ENCODE measurements around the gene PDE4B.

Gene PDE4B

DNA sequence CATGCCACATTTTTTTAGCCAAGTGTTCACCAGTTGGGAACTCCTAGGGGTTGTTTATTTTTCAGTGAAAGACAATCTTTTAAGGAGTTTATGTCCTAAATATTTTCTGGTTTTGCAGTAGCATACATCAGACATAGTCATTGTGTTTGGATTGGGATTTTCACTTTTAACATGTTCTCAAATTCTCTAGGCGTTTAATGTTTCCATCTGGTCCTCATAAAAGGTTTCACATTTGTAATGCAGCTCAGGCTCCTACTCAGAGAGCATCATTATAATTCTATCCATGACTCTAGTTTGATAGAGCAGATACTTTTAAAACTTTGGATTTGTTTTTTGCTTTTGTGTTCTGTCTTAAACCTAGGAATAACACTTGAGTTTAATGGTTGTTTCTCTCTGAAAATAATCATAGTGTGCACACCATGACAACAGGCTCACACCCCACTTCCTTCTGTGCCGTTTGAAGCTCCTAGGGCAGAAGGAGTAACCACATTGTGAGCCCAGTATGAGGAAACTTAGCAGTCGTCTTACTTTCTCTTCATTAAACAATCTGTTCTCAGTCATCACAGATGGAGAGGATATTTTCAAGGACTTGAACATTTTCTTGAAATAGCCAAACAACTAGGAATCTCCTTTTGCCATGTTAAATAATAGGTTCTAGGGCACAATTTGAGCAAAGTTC lies 219.6 kb downstream of the PDE4B start:
- H3K4me2 ChIP-seq (ENCODE audit: low read length): no peak overlapping the region
- H3K9ac ChIP-seq (ENCODE audit: low read length): no peak overlapping the region
- no peaks in the 10 kb centered on the region for H3K27me3 ChIP-seq (ENCODE audit: low read depth, low read length)
- H3K36me3 ChIP-seq (replicated peaks; ENCODE audit: low read depth, low read length): no peaks in the 10 kb centered on the region
- no peaks in the 10 kb centered on the region for H3K9me3 ChIP-seq (ENCODE audit: insufficient read depth, low read length)
- no peaks in the 10 kb centered on the region for H4K20me1 ChIP-seq (ENCODE audit: insufficient read depth, low read length)
- H3K27ac ChIP-seq (ENCODE audit: low read length): no peak overlapping the region
- H3K4me1 ChIP-seq (ENCODE audit: low read length): peaks cover 3% of the 10 kb centered on the region; the same call in 1 of the 2 replicates
- no peaks in the 10 kb centered on the region for H3K79me2 ChIP-seq (ENCODE audit: low read length)
- TF ChIP-seq EZH2phosphoT487 (IDR thresholded peaks at IDR 0.05; ENCODE audit: low read depth): no peak
- TF ChIP-seq, protein P1, sequence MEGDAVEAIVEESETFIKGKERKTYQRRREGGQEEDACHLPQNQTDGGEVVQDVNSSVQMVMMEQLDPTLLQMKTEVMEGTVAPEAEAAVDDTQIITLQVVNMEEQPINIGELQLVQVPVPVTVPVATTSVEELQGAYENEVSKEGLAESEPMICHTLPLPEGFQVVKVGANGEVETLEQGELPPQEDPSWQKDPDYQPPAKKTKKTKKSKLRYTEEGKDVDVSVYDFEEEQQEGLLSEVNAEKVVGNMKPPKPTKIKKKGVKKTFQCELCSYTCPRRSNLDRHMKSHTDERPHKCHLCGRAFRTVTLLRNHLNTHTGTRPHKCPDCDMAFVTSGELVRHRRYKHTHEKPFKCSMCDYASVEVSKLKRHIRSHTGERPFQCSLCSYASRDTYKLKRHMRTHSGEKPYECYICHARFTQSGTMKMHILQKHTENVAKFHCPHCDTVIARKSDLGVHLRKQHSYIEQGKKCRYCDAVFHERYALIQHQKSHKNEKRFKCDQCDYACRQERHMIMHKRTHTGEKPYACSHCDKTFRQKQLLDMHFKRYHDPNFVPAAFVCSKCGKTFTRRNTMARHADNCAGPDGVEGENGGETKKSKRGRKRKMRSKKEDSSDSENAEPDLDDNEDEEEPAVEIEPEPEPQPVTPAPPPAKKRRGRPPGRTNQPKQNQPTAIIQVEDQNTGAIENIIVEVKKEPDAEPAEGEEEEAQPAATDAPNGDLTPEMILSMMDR (IDR thresholded peaks at IDR 0.05; ENCODE audit: low read depth, low read length): no peak
- no peak overlapping the region for H2AFZ ChIP-seq (ENCODE audit: low read depth, low read length)
- no peak overlapping the region for H3K4me3 ChIP-seq (ENCODE audit: low read length)

DNA sequence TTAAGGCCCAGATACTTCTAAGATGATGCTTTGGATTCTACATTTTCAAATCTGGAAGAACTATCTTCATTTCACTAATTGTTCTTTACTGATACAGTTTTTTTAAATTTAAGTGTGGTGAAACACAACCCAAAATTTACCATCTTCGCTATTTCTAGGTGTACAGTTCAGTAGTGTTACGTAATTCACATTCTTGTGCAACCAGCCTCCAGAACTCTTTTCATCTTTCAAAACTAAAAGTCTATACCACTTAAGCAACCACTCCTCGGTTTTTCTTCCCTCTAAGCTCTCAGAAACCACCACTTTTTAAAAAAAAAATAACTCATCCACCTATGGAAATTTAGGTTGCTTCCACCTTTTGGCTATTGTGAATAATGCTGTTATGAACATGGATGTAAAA lies 220.7 kb downstream of the PDE4B start:
- H3K27me3 ChIP-seq (ENCODE audit: low read depth, low read length): no peaks in the 10 kb centered on the region
- no peak overlapping the region for H3K4me2 ChIP-seq (ENCODE audit: low read length)
- H3K36me3 ChIP-seq (replicated peaks; ENCODE audit: low read depth, low read length): no peaks in the 10 kb centered on the region
- no peak overlapping the region for H3K4me3 ChIP-seq (ENCODE audit: low read length)
- no peaks in the 10 kb centered on the region for H3K4me1 ChIP-seq (ENCODE audit: low read length)
- no peak overlapping the region for H3K9ac ChIP-seq (ENCODE audit: low read length)
- H2AFZ ChIP-seq (ENCODE audit: low read depth, low read length): no peak overlapping the region
- no peak overlapping the region for H3K27ac ChIP-seq (ENCODE audit: low read length)
- H4K20me1 ChIP-seq (ENCODE audit: insufficient read depth, low read length): no peaks in the 10 kb centered on the region
- TF ChIP-seq, protein P1 (IDR thresholded peaks at IDR 0.05; ENCODE audit: low read depth, low read length): no peak
- no peak for TF ChIP-seq EZH2phosphoT487 (IDR thresholded peaks at IDR 0.05; ENCODE audit: low read depth)
- H3K9me3 ChIP-seq (ENCODE audit: insufficient read depth, low read length): no peaks in the 10 kb centered on the region
- H3K79me2 ChIP-seq (ENCODE audit: low read length): no peaks in the 10 kb centered on the region

DNA sequence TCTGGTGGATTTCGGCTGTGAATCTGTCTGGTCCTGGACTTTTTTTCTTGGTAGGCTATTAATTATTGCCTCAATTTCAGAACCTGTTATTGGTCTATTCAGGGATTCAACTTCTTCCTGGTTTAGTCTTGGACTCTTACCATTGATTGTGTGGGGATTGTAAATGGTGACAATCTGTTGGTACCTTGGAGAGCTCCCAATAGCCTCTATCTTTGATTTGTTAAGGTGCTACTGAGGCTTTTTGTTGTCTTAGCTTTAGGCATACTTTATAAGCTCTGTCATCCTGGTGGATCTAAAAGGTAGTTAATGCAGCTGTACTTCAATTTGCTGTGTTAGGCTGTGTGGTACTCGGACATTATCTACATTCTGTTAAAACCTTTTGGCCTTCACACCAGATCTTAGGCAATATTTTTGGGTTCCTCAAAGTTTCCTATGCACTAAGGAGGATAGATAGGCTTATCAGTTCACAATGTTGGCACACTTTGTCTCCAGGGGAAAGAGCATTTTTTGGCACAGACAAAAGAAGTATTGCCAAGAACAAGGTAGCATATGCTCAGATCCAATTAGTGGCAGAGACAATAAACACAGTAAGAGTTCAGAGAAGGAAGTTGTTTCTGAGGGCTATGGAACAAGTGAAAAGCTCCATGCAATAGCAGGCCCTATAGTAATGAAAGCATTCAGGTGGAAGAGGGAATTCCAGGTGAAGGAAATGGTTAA lies 230.4 kb downstream of the PDE4B start:
- Histone ChIP-seq H3K79me2 (ENCODE audit: low read length) (no peaks in the 10 kb centered on the region), H3K27me3 (ENCODE audit: low read depth, low read length) (no peaks in the 10 kb centered on the region), H3K4me1 (ENCODE audit: low read length) (no peaks in the 10 kb centered on the region), H2AFZ (ENCODE audit: low read depth, low read length) (no peak overlapping the region), H3K36me3 (replicated peaks; ENCODE audit: low read depth, low read length) (no peaks in the 10 kb centered on the region), H3K9me3 (ENCODE audit: insufficient read depth, low read length) (no peaks in the 10 kb centered on the region), H3K4me3 (ENCODE audit: low read length) (no peak overlapping the region), H4K20me1 (ENCODE audit: insufficient read depth, low read length) (no peaks in the 10 kb centered on the region), H3K27ac (ENCODE audit: low read length) (no peak overlapping the region), H3K4me2 (ENCODE audit: low read length) (no peak overlapping the region), H3K9ac (ENCODE audit: low read length) (no peak overlapping the region)
- no peak for TF ChIP-seq EZH2phosphoT487 (IDR thresholded peaks at IDR 0.05; ENCODE audit: low read depth)
- TF ChIP-seq, protein P1 (IDR thresholded peaks at IDR 0.05; ENCODE audit: low read depth, low read length): no peak

DNA sequence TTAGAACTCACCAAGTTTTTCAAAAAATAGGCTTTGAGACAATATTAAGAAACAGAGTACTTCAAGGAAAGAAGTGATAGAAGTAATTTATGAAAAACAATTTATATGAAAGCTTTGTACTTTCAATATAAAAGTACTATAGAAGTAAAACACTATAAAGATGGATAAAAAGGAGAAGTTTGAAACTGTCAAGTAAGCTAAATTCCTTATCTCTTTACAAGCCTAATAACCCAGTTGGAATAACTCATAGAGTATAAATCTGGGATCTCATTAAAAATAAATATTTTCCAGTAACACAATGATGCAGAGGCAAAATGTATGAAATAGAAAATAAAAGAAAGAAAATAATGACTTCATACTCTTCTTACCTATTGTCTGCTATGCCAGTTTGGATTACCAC lies 232.5 kb downstream of the PDE4B start:
- no peaks in the 10 kb centered on the region for H4K20me1 ChIP-seq (ENCODE audit: insufficient read depth, low read length)
- no peak overlapping the region for H3K4me3 ChIP-seq (ENCODE audit: low read length)
- no peak overlapping the region for H2AFZ ChIP-seq (ENCODE audit: low read depth, low read length)
- H3K36me3 ChIP-seq (replicated peaks; ENCODE audit: low read depth, low read length): no peaks in the 10 kb centered on the region
- no peaks in the 10 kb centered on the region for H3K79me2 ChIP-seq (ENCODE audit: low read length)
- no peaks in the 10 kb centered on the region for H3K27me3 ChIP-seq (ENCODE audit: low read depth, low read length)
- TF ChIP-seq, protein P1 (IDR thresholded peaks at IDR 0.05; ENCODE audit: low read depth, low read length): no peak
- TF ChIP-seq EZH2phosphoT487 (IDR thresholded peaks at IDR 0.05; ENCODE audit: low read depth): no peak
- H3K27ac ChIP-seq (ENCODE audit: low read length): no peak overlapping the region
- H3K9me3 ChIP-seq (ENCODE audit: insufficient read depth, low read length): no peaks in the 10 kb centered on the region
- H3K9ac ChIP-seq (ENCODE audit: low read length): no peak overlapping the region
- H3K4me1 ChIP-seq (ENCODE audit: low read length): no peaks in the 10 kb centered on the region
- no peak overlapping the region for H3K4me2 ChIP-seq (ENCODE audit: low read length)
